Eye (tissue), 1 donor: ENCODE data around the gene NOC3L.
A peak's percentile ranks its signal among the peaks of the same experiment; 100 is the strongest.
"Not testable (repeated sequence)": the region's sequence is repeated elsewhere in the genome, so short reads cannot be mapped to it uniquely, and the experiment has no call there.

ENCODE experiments used
- DNase-seq: peaks from one replicate; pipeline ENCODE4 v3.0.0-alpha.2; 2015

NOC3L gene

GRCh38 chr10:94358480-94358879, 4.3 kb downstream of the NOC3L start:
- DNase-seq: no peak

- DNase-seq: no peak
Measured at GRCh38 chr10:94357193-94357592, 5.5 kb downstream of the NOC3L start.

DNA sequence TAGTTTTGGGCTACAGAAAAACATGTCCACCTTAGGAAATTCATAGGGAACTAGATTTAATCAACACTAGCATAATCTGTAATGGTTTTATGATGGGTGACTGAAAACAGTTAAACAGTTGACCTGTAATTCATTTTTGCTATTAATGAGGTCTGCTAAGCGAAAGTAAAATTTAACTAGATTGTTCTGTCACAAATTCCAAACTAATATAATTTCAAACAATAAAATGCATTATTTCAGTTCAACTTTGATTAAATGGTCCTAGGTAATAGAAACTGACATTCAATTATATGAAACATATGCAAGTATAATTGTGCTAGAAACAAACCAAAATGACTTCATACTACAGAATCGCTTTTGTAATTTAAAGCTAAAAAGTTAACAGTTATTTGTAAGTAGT, 6.9 kb downstream of the NOC3L start:
- no peak for DNase-seq

DNA sequence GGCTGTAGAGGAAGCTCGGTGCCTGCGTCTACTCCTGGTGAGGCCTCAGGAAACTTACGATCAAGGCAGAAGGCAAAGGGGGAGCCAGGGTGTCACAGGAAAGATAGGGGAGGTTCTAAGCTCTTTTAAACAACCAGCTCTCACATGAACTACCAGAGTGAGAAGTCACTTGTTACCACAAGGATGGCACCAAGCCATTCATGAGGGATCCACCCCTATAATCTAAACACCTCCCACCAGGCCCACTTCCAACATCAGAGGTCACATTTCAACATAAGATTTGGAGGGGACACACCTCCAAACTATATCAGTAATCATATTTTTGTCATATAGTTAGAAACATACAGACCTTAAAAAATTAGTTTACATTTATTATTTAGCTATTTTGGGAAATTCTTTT, 9.4 kb downstream of the NOC3L start:
- DNase-seq: no peak

- no peak for DNase-seq
Measured at GRCh38 chr10:94351089-94351488, 11.7 kb downstream of the NOC3L start.

DNA sequence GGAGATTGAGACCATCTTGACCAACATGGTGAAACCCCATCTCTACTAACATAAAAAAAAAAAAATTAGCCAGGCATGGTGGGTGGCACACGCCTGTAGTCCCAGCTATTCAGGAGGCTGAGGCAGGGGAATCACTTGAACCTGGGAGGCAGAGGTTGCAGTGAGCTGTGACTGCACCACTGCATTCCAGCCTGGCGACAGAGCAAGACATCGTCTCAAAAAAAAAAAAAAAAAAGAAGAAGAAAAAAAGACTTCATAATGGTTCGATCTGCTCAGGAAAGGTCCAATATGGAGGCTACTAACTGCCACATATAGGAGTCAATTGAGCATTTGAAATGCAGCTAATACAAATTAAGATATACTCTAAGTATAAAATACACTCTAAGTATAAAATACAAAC, 12.2 kb downstream of the NOC3L start:
- DNase-seq: not testable (repeated sequence)

- DNase-seq: no peak
Measured at GRCh38 chr10:94349327-94349726, 13.4 kb downstream of the NOC3L start.

- DNase-seq: no peak
Measured at GRCh38 chr10:94344522-94345122, 18.1 kb downstream of the NOC3L start.

DNA sequence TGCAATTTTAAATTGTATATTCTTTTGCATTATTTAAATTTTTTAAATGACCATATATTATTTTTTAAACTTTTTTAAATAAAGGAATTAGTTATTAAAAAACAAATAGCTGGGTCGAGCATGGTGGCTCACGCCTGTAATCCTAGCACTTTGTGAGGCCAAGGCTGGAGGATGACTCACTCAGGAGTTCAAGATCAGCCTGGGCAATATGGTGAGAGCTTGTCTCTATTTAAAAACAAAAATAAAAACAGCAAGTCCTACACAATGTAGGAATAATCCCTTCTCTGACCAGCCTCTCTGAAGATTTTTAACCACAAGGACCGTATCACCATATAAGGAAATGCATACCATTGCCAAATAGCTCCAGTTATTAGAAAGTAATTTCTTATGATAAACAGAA, 19.6 kb downstream of the NOC3L start:
- no peak for DNase-seq

DNA sequence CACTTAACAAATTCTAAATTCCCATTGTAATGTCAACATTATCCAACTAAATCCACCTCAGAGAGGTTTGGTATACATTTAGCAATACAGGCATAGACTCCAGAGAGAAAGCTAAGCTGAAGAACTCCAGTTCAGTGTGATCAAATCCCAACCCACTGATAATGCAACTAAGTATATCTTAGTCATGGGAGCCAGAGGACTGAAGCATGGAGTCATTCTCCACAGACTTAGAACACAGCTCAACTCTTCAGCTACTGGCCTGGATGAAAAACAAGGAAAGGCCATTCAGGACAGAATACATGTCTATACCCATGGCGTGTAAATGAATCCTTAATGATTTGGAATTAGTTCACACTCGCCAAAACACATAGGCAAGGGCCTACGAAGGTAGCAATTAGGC, 27.9 kb downstream of the NOC3L start:
- DNase-seq: no peak

- no peak for DNase-seq
Measured at GRCh38 chr10:94333051-94333450, 29.7 kb downstream of the NOC3L start.

- DNase-seq: no peak
Measured at GRCh38 chr10:94328613-94329012, 34.1 kb downstream of the NOC3L start.

GRCh38 chr10:94327649-94328048, 35.1 kb downstream of the NOC3L start:
- no peak for DNase-seq

DNA sequence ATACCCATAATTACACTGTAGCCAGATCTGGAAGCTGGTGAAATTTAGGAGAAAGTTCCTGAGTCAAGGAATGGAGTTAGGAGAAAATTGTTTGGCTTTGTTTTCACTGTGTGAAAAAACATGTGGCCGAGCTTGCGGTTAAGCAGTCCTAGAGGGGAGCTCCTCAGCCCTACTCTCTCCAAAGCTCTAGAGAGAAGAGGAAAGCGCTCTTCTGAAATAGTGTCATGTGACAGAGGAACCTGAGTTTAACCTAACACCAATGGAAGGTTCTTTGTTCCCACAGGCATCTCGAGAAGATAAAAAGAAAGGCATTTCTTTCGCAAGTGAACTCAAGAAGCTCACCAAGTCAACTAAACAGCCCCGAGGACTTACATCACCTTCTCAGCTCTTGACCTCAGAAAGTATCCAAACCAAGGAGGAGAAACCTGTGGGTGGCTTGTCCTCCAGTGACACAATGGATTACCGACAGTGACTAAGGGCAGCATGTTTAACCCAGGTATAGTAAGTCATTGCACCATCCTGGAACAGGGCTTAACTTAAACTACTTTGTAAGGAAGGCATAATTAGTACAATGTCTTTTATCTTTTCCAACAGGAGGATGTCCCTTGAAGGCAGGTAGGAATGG, 38.0 kb downstream of the NOC3L start:
- no peak for DNase-seq

DNA sequence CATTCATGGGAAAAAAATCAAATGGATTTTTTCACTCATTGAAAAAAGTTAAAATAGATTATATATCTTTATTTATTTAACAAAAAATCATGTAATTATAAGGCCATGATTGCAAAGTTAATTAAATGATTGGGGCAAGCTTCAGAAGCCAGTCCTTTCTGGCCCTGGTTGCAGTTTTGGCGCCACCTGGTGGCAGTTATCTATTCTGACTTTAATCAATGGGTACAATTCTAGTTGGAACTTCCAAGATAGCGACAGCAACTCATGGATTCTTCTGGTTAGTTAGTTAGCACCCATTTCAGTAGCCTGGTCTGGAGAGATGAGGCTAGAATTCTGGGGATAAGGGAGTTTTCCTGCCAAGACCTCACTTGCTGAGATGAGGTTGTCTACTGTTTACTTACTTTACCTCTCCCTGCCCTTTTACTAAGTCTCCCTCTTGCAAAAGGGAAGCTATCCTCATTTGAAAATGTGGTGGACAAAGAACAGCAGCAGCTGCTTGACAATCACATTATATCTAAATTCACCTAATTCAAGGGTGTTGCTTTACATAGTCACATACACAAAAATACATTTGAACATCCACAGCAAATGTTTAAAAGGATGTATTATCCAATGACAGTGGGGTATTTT, 42.3 kb downstream of the NOC3L start:
- DNase-seq: peak; percentile 86

- no peak for DNase-seq
Measured at GRCh38 chr10:94316560-94316959, 46.2 kb downstream of the NOC3L start.

DNA sequence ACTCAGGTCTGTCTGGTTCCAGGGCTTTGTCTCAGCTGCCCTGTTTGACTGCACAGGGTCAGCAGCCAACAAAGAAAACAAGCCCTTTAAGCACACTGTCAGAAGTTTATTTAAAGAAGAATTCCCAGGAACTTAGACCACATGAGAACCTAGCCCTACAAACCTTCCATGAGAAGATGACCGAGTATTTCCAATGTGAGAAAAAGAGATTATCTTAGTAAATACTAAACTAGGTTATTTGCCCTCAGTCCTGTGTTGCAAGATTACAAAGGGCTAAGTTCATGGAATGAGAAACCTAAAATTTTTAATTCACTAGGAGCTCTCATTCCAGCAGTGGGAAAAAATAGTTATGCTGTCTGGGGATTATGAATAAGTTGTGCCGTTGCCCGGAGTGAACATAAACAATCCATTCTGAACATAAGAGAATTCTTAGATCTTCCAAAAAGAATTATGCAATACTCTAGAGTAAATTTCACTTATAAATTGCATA, 46.7 kb downstream of the NOC3L start:
- peak; percentile 55 for DNase-seq

DNA sequence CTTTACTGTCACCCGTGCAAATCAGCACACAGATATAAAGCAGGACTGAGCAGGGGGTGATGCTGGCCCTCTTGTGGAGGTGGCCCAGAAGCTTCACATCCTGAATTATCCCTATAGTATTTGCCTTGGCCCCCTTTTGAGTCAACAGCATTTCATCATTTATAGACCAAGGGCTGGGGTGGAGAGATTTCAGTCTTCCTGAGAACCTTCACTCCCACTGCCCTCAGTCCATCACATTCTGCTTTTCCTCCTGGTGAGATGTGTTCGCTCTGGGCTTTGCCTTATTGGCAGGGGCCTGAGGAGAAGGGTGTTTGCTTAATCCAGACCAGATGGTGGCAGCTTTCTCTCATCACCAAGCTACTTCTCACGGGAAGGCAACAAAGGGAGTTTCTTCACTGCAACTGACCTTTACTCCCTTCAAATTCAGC, 47.7 kb downstream of the NOC3L start:
- DNase-seq: peak; percentile 14

GRCh38 chr10:94310369-94310768, 52.4 kb downstream of the NOC3L start:
- DNase-seq: no peak

GRCh38 chr10:94308866-94309265, 53.9 kb downstream of the NOC3L start:
- no peak for DNase-seq

GRCh38 chr10:94307046-94307615, 55.6 kb downstream of the NOC3L start:
- no peak for DNase-seq

DNA sequence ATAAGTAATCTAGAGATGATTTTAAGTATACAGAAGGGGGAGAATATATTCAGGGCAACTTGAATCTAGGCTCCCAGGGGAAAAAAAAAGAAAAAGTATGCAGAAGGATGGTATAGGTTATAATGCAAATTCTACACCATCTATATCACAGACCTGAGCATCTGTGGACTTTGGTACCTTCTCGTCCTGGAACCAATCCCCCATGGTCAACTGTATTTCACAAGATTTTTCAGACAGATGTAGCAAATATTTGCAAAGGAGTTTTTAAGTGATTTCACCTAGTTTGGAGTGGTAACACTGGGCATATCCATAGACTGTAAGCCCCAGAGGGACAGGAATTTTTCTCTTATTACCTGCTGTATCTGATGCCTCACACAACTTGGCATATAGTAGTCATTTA, 58.8 kb downstream of the NOC3L start:
- DNase-seq: no peak

DNA sequence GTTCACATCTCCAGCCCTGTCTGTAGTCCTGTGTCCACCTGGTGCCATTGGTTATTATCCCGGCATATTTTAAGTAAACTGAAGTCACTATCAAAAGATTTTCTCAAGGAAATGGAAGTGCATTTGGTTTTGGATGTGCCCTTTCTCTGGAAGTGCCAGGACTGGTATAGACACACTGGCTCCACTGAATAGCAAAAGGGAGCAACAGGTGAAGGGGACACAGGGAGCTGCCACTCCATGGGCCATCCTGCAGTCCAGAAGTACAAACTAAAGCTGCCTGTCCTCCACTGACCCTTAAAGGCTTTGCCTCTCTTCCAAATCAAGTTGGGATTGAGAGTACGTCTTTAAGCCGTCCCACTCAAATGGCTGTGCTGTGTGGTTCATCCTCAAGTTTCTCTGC, 62.7 kb downstream of the NOC3L start:
- no peak for DNase-seq

- no peak for DNase-seq
Measured at GRCh38 chr10:94299417-94299816, 63.3 kb downstream of the NOC3L start.
